ENCODE results near the gene APOL2.
A peak's percentile ranks its signal among the peaks of the same experiment; 100 is the strongest.
"Not testable (repeated sequence)": the region's sequence is repeated elsewhere in the genome, so short reads cannot be mapped to it uniquely, and the experiment has no call there.

APOL2 gene

GRCh38 chr22:36196254-36197064 lies 42.9 kb downstream of the APOL2 start:
- DNase-seq = no peak

GRCh38 chr22:36194971-36195370 lies 44.4 kb downstream of the APOL2 start:
- DNase-seq = peak; percentile 46

GRCh38 chr22:36194385-36194784 lies 44.9 kb downstream of the APOL2 start:
- no peak for DNase-seq

GRCh38 chr22:36193577-36193976 lies 45.8 kb downstream of the APOL2 start:
- no peak for DNase-seq

GRCh38 chr22:36193171-36193570 lies 46.2 kb downstream of the APOL2 start:
- no peak for DNase-seq

- no peak for DNase-seq
These were observed 46.8 kb downstream of the APOL2 start for GRCh38 chr22:36192542-36192941.

- DNase-seq = no peak
These were observed 48.1 kb downstream of the APOL2 start for GRCh38 chr22:36191106-36191836.

- not testable (repeated sequence) for DNase-seq
These were observed 51.5 kb downstream of the APOL2 start for GRCh38 chr22:36187862-36188261.

GRCh38 chr22:36185828-36186624 lies 53.3 kb downstream of the APOL2 start:
- no peak for DNase-seq

- no peak for DNase-seq
These were observed 54.8 kb downstream of the APOL2 start for GRCh38 chr22:36184433-36185025.

GRCh38 chr22:36183446-36183845 lies 55.9 kb downstream of the APOL2 start:
- no peak for DNase-seq

- no peak for DNase-seq
These were observed 56.5 kb downstream of the APOL2 start for GRCh38 chr22:36182857-36183256.

GRCh38 chr22:36182056-36182455 lies 57.3 kb downstream of the APOL2 start:
- DNase-seq = no peak

GRCh38 chr22:36180928-36181327 lies 58.4 kb downstream of the APOL2 start:
- no peak for DNase-seq

- peak; percentile 88 for DNase-seq
These were observed 59.1 kb downstream of the APOL2 start for GRCh38 chr22:36180038-36180880.

- no peak for DNase-seq
These were observed 62.2 kb downstream of the APOL2 start for GRCh38 chr22:36177160-36177559.

Data from stimulated activated CD4-positive, alpha-beta T cell treated with anti-CD3 and anti-CD28 coated beads, Interleukin-4, amount 100 ng/mL, for 24 hours (primary cell).